Measurements from ENCODE around the gene CNST.

DNA sequence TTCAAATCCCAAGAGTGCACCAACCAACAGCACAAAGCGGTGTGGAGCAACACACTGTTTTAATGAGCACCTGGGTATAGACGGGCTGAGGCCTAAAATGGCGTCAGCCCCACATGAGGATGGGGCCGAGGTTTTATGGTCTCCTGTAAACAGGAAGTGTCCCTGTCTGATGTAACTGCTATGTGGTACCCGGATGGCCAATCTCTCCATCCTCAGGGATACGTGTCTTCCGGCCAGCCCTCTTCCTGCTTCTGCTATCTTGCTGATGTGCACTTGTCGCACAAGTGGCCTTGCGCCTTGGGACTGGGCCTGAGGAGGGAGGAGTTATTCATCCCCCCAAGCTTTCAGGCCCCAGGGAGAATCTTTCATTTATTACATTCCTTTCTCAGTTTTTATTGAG, 73.5 kb downstream of the CNST start:
- TF ChIP-seq, protein P1, sequence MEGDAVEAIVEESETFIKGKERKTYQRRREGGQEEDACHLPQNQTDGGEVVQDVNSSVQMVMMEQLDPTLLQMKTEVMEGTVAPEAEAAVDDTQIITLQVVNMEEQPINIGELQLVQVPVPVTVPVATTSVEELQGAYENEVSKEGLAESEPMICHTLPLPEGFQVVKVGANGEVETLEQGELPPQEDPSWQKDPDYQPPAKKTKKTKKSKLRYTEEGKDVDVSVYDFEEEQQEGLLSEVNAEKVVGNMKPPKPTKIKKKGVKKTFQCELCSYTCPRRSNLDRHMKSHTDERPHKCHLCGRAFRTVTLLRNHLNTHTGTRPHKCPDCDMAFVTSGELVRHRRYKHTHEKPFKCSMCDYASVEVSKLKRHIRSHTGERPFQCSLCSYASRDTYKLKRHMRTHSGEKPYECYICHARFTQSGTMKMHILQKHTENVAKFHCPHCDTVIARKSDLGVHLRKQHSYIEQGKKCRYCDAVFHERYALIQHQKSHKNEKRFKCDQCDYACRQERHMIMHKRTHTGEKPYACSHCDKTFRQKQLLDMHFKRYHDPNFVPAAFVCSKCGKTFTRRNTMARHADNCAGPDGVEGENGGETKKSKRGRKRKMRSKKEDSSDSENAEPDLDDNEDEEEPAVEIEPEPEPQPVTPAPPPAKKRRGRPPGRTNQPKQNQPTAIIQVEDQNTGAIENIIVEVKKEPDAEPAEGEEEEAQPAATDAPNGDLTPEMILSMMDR (conservative IDR thresholded peaks at IDR 0.05): no peak
- TF ChIP-seq ZFX (IDR thresholded peaks at IDR 0.05): no peak
